Bronchus fibroblast of lung (primary cell): ENCODE results near the gene TAS2R1. TPM values are rescaled to one million over a fixed set of nuclear protein-coding genes. Genes with fewer than 3 reads are reported as not detected.

Experiments
- total RNA-seq: library from RNA; depleted of rRNA; stranded (reverse); fragments of >200 nt; gene quantifications from 2 replicates; pipeline ENCODE4 v1.2.3, GENCODE V29; 2015

TAS2R1 gene, protein sequence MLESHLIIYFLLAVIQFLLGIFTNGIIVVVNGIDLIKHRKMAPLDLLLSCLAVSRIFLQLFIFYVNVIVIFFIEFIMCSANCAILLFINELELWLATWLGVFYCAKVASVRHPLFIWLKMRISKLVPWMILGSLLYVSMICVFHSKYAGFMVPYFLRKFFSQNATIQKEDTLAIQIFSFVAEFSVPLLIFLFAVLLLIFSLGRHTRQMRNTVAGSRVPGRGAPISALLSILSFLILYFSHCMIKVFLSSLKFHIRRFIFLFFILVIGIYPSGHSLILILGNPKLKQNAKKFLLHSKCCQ
- not detected in 2 replicates for total RNA-seq

DNA sequence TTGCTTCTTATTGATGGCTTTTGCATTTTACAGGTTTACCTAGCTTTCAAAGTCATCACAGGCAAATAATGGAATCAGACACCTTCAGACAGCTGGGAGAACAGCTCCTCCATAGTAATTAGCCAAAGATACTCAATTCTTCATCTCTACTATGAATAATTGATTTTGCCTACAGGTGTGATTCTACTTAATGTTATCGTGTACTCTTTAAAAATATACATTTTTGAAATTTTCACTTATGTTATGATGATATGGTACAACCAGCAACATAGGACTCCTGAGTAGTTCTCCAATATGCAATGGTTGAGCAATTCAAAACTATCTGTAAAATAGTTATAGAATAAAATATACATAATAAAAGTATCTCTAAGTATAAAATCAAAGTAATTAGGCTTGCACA is at the start of gene TAS2R1:
TSS of gene TAS2R1 (minus strand) at position 101 of the 400 bp plus-strand sequence. CDS start 319 bp downstream, outside the sequence.

Other genes with a start within 250 kb of the TAS2R1 start
- gene SEMA5A, start 84.3 kb downstream of the TAS2R1 start, total RNA-seq = 6.4 and 6.7 TPM in 2 replicates